GM21717 (cell line): ENCODE measurements around the gene CEBPE.
A peak's percentile ranks its signal among the peaks of the same experiment; 100 is the strongest.

Experiments
- ATAC-seq: cut with Tn5 transposase; IDR thresholded peaks from one replicate; pipeline ENCODE4 v1.9.1; 2021; ENCODE audit warnings: mild to moderate bottlenecking, moderate library complexity; ENCODE audit not compliant: unreplicated experiment

The CEBPE gene

DNA sequence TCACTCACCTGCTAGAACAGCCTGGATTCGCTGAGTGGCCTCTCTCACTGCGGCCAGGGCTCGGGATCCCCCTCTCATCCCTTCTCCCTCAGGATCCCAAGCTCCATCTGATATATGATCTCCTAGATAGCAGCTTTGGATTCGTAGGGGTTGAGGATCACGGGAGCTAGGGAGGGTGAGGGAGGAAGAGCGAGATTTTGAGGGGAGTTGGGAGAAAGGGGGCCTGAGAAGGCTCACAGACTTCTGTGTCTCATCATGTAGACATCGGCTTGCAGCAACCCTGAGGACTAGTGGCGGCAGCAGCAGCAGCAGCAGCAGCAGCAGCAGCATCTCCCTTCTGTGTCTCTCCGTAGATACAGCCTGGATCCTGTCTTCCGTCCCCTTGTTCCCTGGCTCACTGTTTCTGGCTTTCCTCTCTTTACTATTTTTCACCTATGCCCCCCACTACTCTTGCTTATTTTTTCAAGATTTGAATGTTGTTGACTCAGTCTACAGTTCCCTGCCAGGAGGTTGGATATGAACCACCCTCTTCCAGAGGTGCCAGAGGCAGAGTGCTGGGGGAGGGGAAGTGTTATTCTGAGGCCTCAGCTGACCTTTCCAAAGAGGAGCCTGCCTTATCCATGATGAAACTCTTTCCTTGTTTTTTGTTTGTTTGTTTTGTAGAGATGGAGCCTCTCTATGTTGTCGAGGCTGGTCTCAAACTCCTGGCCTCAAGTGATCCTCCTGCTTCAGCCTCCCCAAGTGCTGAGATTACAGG, 14.3 kb downstream of the CEBPE start, which contains the start of gene CIROP:
TSS of gene CIROP (minus strand) at position 399 of the 757 bp plus-strand sequence. CDS start at position 330, 69 bp downstream.
- no peak for ATAC-seq

DNA sequence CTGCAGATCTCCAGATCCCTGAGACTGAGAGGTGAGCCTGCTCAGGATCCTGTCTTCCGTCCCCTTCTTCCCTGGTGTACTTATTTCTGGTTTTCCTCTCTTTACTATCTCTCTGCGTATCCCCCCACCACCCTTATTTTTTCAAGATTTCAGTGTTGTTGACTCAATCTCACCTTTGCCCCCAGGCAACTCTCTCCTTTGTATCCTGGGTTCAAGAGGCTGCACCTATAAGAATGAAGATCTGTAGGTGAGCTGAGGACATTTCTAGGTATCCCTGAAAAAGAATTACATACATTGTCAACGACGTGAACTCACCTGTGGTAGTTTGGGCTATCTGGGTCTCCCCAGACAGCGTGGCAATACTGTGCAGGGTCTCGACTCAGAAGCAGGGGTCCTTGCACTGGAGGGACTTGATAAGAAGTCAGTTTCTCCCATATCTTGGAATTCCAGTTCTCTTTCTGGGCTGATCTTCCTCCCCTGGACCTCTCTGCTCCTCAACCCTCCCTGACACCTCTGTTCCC, 14.9 kb downstream of the CEBPE start:
- ATAC-seq, result no peak

DNA sequence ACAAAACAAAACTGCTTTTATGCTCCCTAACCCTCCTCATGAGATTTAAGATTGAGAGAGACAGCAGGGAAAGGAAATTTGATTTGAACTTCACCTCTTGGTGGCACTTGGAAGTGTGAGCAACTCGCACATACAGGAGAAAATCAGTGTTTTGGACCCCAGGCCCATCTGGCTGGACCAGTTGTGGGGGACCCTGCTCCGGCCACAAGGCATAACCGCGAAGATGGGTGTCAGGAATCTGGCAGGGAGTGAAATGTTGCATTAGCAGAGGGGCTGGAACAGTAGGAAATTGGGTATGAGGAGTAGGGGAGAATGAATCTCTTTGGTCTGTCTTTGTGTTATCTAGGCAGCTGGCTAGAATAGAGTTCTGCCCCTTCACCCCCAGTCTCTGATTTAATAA, 15.5 kb downstream of the CEBPE start:
- no peak for ATAC-seq

DNA sequence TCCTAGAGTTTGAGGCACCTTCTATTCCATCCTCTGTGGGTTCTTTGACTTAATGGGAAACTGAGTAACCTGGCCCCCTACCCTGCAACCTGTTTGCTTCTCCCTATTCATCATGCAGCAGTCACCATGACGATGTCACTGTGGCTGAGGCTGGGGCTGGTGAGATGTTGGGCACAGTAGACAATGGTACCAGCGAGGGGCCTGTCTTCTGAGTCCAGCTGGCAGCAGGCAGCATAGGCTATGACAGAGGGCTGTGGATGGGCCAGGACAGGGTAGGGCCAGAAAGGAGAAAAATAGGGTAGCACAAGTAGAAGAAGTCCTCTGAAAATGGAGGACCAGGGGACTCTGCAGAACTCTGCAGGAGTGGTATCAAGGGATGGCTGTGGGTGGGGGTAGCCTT, 16.3 kb downstream of the CEBPE start:
- no peak for ATAC-seq

DNA sequence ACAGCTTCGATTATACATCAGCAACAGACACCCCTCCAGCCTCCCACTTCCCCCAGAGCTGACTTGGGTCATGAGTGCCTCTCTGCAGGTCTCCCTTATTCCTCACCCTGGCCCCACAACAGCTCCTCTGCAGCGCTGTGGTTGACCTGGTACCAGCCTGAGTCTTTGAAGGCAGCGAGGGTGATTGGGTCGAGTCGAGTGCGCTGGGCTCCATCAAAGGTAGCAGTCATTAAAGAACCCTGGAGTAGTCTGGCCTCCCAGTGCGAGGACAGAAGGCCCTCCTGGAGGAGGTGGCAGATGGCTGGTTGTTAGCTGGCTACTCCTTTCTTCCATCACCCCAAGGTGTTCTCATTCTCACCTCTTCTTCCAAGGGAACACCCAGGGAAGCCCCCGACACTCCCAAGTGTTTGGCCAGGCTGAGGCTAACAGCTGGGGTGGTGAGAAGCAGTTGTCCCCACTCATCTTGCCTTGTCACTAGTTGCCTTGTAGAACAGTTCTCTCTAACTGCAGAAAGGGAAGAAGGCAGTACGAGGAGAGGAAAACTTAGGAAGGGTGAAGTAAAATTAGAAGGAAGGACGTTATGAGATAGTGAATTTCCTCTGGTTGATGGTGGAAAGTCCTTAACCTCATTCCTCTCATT, 16.9 kb downstream of the CEBPE start:
- ATAC-seq, result no peak

DNA sequence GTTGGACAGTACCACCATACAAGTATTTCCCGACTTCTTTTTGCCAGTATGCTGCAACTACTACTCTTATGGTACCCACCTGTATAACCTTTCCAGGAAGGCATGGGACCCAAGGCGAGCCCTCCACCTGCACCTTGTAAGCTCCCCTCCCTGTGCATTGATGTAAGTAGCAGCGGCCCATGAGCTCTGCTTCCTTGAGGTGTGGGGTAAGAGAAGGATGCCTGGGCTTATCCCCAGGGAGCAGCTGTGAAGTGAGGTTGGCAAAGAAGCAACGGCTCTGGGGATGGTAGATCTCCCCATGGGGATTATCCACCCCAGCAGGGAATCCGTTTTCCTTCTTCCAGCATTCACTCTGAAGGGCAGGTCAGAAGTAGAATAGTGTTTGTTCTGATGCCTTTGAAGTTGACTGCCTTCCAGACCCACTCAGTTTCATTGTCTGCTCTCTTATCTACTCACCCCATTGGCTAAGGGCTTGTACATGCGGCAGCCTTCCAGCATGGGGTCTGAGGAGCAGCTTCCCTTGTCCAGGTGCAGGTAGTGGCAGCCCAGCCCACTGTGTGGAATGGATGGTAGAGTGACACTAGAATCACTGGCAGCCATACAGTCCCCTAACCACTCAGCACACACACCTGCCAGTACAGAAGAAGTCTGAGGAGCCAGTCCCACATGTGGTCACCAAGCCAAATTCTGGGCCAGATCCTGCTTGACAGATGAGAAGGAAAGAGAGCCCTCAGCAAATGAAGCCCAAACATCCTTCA, 17.7 kb downstream of the CEBPE start:
- ATAC-seq, result no peak

DNA sequence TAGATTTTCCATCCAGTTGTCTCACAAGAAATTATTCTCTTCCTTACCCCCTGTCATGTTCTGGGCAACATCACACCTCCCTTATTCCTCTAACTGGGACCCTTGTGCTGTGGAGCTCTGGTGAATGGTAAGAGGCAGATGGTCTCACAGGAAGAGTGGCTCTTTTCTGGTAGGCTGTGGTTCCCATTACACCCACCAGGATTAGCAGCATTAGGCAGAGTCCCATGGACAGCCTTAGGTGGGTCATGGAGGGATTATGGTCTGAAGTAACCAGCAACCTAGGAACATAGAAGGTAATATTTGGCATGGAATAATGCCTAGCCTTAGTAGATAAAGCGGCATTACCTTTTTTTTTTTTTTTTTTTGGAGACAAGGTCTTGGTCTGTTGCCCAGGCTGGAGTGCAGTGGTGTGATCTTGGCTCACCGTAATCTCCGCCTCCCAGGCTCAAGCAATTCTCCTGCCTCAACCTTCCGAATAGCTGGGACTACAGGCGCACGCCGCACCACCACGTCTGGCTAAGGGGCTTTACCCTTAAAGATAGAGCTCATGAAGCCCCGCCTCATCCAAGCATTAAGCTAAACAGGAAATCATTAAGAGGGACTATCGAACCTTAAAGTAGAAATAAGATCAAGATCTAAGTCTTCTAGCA, 19.7 kb downstream of the CEBPE start:
- no peak for ATAC-seq

DNA sequence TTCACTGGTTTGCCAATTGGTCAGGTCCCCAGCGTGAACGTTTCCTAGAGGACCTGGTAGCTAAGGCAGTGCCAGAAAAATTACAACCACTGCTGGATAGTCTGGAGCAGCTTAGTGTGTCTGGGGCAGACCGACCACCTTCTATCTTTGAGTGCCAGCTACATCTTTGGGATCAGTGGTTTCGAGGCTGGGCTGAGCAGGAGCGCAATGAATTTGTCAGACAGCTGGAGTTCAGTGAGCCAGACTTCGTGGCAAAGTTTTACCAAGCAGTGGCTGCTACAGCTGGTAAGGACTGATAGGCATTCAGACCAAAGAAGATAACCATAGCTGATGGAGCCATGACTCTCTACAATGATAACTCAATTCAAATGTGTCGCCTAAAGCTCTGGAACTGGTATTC, 21.3 kb downstream of the CEBPE start:
- no peak for ATAC-seq

DNA sequence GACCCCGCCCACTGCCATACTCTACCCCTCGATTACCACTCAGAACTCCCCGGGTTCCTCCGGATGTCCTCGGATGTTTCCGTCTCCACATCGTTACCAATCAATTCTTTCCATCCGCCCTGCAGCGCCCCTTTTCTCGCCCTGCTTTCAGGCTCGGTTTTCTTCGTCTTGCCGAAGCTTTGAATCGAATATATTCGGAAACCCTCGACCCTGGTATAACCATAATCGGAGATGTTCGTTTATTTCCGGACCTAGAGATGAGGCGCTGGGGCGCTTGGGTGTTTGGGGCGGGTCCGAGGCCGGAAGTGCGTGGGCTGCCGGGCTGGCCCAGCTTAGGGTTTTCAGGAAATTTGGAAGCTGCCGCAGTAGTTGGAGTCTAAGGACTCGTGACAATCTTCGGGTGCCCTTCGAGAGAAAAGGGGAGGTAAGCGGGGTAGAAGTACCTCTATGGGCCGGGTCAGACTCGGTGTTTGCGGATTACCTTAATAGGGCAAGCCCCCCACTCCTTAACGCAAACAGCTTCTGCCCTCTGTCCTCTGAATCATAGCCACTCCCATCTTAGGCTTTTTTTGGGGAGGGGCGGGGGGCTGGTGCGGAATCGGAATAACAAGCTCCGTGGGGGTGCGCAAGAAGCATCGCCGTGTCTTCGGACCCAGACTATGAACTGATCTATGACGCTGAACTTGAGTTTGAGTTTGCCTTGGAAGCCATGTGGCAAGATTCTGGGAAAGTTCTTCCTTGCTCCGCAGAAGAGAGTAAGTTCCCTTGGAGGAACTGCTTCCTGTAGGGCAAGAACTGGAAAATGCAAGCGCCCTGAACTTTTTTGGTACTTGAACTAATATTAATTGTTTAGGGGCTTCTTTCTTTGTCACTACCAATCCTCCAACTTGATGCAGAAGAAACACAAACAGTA, 23.6 kb downstream of the CEBPE start, which contains the start of gene C14orf119:
TSS of gene C14orf119 (plus strand) at position 310 of the 913 bp plus-strand sequence. CDS start 2,154 bp downstream, outside the sequence.
- peak; percentile 86 for ATAC-seq

DNA sequence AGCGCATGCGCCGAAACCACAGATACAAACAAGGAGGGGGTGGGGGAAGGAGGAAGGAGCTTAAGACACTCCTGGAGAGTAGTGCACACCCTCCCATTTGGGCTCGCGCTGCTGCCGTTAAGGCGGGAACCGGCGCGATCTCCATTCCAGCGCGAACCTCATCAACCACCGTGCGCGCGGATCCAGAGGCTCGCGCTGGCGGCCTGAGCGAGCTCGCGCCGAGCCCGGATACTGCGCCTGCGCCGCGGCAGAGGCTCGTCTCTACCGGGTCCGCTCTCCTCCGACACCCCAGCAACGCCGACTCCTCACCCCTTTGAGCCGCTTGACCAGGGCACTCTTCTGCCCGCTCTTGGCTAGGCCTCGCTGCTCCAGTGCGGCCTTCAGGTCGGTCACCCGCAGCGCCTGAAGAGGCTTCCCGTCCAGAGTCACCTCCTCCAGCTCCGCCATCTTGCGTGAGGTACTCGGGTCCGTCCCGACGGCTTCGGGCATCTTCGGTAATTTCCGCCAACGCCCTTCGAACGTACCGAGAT, 24.3 kb downstream of the CEBPE start, which contains the start of gene ACIN1:
TSS of gene ACIN1 (minus strand) at position 471 of the 530 bp plus-strand sequence. CDS start at position 447, 24 bp downstream.
- ATAC-seq, result peak; percentile 41

DNA sequence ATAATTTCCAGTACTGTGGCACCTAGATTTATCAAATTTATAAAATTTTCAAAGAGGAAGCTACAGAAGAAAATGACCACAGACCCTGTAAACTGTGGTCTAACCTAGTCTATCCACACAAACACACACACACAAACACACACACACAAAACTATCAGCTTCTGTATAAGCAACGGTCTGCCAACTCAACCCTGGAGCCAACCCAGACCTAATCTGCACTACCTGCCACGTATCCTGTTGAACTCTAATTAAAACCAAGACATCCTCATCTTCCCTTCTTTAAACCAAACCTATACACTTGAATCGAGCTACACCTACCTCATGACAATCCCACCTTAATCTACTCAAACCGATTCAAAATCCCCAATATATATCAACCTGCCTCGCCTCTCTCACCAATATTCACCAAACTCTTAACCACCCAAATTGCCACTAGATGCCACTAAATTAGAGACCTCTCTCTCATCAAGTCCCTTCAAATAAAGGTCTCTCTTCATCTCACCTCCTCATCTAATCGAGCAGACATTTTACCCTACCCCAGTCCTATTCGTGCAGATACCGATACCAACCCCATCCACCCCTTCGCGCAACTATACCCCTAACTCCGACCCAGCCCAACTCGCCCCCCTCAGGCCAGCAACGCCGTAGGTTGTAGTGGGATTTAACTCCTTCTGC, 24.9 kb downstream of the CEBPE start:
- no peak for ATAC-seq

DNA sequence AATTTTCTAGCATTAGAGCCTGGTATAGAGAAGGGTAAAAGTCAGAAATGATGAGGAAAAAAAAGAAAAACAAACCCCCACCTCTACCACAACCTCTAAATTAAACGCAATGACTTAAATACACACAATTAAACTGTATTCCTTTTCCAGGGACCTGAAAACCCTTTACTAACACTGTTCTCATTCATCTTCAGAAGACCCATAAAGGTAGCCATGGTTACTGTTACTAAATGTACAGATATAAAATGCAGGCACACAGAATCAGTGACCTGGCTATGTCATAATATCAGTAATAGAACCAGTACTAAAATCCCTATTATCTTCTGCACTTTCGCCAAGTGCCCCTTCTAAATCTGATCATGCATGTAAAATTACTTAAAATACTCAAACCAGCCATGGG, 25.5 kb downstream of the CEBPE start:
- ATAC-seq, result no peak

DNA sequence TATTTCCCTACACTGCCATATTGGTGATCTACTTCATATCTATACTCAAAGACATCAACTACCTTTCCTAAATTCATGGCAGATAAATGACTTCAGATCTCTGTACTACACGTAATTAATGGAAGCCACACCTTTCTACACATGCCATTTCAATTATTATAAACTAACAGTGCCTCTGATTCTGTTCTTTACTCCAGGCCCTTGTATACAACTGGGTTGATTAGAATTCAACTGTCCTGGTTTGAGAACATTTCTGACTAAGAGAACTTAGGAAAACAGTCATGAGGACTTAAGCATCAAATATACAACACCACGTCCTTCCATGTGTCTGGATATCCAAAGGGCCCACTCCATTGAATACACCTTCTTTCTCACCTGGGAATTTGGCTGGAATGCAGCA, 26.0 kb downstream of the CEBPE start:
- no peak for ATAC-seq

DNA sequence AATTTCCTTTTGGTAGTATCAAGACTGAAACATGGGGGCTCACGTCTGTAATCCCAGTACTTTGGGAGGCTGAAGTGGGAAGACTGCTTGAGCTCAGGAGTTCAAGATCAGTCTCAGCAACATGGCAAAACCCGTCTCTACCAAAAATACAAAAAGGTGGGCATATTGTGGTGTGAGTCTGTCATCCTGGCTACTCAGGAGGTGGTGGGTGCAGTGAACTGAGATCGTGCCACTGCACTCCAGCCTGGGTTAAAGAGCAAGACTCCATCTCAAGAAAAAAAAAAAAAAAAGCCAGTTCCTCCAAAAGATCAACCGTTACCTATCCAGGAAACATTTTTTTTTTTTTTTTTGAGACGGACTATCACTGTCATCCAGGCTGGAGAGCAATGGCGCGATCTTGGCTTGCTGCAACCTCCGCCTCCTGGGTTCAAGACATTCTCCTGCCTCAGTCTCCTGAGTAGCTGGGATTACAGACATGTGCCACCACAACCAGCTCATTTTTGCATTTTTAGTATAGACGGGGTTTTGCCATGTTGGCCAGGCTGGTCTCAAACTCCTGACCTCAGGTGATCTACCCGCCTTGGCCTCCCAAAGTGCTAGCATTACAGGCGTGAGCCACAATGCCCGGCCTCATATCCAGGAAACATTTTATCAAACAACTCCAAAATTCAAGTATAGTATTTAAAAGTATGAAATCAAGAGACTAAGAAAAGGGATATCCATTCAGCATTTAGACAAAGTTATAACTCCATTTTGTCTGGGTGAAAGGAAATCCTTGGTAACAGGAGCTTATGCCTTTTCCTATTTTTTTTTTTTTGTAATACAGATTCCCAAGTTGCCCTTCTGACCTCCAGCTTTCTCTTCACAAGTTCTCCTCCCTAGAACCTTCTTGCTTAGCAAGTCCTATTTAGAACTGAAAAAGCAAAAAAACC, 27.5 kb downstream of the CEBPE start:
- ATAC-seq, result no peak

DNA sequence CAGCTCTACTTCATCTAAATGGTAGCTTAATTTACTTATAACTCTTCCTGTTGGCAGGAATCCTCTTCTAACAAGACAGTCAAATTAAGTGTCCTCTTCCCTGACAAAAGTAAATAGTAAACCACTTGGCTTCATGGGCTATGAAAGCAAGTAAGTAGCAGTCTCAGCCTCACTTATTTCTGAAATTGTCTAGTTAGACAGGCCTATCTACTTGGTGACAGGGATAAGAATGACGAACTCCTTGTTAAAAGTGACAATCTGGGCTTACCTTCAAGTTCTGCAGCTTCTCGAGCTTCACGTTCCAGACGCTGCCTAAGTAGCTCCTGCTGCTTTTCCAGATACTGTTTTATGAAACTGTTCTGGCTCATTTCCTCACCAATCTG, 28.8 kb downstream of the CEBPE start:
- no peak for ATAC-seq

DNA sequence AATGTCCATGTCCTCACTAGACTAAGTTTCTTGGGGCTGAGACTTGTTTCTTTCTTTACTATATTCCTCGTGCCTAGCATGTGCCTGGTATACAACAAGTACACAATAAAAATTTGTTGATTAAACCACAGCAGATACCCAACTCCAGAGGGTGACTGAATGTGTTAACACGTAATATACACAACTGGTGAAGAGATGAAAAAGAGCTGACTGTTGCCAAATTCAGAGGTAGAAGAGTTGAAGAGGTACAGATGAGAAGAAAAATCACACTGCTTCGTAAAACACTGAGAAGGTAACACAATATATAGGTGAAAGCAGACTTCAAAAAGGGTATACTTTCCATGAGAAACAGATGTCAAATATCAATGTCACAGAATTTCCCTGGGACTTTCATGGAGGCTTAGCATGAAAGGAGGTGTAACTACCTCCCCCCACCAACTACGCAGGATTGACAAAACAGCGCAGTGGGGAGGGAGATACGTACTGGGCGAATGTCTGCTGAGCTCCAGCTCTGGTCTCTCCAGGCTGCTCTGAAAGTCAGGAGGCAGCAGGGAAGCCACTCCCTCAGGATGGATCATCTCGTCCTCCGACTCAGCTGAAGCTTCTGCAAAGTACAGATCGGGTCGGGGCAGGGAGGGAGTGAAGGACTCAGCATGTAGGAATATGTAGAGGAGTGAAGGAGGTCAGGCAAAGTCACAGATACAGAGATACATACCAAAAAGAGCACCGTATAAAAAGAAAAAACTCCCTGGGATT, 29.4 kb downstream of the CEBPE start:
- no peak for ATAC-seq

DNA sequence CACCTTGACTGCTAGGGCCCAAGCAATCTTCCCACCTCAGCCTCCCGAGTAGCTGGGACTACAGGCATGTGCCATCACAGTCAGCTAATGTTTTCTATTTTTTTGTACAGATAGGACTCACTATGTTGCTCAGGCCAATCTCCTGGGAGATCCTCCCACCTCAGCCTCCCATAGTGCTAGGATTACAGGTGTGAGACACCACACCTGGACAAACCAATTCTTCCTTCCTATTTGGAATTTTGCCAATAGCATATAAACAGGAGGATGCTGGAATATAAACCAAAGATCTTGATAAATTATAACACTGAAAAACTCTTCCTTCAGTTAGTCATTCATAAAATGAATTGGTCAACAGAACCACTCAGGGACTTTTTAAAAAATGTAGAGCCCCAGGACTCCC, 32.5 kb downstream of the CEBPE start:
- no peak for ATAC-seq
